ENCODE measurements around the gene SEPTIN1.

Gene SEPTIN1

DNA sequence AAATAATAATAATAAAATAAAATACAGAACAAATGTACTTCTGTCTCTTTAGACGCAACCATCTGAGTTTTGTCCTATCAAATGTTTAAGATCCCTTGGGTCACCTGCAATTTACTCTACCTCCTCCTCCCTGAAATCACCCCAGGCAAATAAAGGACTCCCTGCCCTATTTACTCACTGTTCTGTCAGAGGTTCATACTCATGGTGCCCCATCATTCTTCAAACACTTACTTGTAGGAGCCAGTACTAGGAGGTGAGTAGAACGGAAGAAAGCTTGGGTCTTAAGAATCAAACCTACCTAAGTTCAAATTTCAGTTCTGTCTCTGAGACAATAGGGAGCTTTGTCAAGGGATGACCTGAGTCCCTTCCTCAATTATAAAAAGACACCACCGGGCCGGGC lies 15.8 kb downstream of the SEPTIN1 start:
- no peak overlapping the region for H3K4me3 ChIP-seq (ENCODE audit: low read depth, low read length)
- DNase-seq (ENCODE audit: low read depth) = no peak

DNA sequence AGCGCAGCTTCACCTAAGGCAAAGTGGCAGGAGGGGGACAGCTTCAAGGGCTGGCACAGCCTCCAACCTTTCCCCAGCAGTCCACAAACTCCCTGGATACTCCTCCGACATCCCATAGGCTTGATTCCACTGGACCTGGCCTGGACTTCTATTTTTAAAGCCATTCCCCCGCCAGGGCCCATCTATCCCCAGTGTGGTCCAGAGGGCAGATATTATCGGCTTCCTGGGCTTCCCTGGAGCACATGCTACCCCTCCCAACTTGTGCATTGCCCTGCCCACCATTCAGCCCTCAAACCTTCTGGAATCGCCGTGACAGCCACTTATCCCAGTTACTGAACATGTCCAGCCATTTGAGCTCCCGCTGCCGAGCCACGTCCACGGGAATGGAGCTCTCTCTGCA lies 17.2 kb downstream of the SEPTIN1 start:
- DNase-seq (ENCODE audit: low read depth) = no peak
- H3K4me3 ChIP-seq (ENCODE audit: low read depth, low read length) = no peak overlapping the region

DNA sequence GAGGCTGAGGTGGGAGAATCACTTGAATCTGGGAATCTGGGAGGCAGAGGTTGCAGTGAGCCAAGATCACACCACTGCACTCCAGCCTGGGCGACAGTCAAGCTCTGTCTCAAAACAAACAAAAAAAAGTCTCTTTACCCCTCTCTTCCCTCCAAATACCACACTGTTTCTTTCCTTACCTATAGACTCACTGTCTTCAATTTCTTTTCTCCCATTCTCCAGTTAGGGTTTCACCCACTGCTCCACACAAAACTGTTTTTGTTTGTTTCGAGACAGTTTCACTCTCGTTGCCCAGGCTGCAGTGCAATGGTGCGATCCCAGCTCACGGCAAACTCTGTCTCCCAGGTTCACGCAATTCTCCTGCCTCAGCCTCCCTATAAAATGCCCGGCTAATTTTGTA lies 21.2 kb downstream of the SEPTIN1 start:
- H3K4me3 ChIP-seq (ENCODE audit: low read depth, low read length) = no peak overlapping the region
- no peak for DNase-seq (ENCODE audit: low read depth)

DNA sequence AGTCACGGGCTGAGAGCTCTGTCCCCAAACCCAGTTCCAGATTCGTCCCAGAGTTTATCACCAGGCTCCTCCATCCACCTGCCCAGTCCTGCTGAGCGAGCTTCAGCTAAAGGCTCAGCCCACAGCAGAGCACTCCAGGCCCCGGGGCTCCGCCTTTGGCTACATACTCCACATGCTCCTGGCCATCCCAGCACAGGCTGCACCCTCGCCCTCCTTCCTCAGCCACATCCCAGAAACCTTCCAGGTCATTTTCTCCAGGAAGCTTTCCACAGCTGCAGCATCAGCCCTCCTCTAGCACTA lies 22.5 kb downstream of the SEPTIN1 start:
- H3K4me3 ChIP-seq (ENCODE audit: low read depth, low read length) = no peak overlapping the region

DNA sequence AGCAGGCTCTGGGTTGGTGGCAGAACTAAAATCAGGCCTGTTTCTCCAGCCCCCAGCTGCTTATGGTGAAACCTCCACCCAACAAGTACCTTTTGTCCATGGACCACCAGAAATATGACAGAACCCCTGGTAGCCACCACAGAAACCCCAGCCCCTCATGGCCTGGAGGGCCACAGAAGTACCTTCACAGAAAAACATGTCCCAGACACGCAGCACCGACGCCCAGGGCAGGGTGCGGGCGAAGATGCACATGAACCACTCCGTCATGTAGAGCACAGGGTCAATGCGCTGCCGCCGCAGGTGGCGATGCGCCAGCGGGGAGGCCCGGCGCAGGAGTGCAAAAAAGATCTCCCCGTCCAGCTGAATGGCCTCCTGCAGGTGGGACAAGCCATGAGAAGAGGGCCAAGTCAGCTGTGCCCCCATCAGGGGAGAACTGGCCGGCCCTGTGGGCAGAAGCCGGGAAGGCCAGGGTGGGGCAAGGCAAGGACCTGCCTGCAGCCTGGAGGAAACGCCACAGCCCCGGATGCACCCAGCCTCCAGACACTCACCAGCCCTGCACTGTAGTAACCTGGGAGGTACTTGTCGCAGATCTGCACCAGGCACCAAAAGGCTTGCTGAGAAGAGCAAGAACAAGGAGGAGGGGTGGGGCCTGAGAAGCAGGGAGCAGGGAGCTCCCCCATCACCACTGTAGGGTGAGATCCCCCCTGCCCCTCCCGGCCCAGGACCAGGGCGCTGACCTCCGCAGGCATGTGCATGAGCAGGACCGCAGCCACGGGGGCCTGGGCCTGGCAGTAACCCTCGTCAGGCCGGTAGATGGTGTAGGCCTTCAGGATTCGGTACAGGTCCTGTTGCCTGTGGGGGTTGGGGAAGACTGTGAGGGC lies 23.1 kb downstream of the SEPTIN1 start:
- H3K4me3 ChIP-seq (ENCODE audit: low read depth, low read length) = no peak overlapping the region
- no peak for DNase-seq (ENCODE audit: low read depth)

More for the DNA sequence above, 22.5 kb downstream of the SEPTIN1 start:
- no peak for DNase-seq (ENCODE audit: low read depth)

DNA sequence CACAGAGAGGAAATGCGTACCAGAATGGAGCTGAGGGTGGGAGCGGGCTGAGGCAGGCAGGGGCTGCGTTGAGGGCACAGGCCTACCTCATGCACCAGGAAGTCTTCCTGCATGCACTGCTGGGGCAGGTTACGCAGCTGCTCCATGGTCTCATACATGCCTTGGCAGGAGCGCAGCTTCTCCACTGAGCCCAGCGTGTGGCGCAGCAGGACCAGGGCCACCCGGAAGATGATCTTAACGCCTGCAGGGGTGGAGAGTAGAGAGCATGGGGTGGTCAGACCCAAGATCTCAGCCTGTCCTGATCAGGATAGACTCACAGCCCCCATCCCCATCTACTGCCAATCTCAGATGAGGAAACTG lies 23.8 kb downstream of the SEPTIN1 start:
- no peak overlapping the region for H3K4me3 ChIP-seq (ENCODE audit: low read depth, low read length)
- DNase-seq (ENCODE audit: low read depth) = no peak

DNA sequence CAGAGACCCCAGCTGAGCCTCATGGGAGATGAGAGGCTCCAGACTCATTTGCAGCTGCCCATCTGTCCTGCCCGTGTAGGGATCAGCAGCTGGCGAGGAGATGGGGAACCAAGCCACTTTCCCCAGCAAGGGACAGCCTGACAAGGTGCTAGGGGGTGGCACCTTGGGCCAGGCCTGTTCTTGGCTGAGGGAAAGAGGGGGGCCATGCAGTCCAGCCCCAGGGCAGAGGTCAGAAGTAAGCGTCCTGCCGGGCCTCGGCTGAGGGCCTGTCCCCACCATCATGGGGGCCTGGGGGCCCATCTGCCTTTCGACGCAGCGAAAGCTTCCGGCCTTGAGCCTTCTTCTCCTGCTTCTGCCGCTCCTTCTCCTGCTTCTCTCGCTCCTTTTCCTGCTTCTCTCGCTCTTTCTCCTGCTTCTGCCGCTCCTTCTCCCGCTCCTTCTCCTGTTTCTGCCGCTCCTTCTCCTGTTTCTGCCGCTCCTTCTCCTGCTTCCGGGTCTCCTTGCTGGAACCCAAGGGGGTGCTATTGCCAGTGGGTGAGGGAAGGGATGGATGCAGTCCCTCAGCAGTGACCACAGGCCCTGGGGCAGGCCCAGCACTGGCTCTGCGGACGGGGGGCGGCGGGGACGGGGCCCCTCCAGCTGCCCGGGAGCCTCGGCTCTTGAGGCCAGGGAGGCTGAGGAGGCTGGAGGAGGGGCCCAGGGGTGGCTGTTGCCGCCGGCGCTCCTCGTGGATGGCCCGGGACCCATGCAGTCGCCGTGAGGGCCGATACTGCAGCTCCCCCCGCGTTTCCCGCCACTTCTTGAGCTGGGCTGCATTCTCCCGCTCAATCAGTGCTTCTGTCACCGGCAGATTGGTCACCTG lies 24.4 kb downstream of the SEPTIN1 start:
- H3K4me3 ChIP-seq (ENCODE audit: low read depth, low read length) = no peak overlapping the region
- DNase-seq (ENCODE audit: low read depth) = no peak

DNA sequence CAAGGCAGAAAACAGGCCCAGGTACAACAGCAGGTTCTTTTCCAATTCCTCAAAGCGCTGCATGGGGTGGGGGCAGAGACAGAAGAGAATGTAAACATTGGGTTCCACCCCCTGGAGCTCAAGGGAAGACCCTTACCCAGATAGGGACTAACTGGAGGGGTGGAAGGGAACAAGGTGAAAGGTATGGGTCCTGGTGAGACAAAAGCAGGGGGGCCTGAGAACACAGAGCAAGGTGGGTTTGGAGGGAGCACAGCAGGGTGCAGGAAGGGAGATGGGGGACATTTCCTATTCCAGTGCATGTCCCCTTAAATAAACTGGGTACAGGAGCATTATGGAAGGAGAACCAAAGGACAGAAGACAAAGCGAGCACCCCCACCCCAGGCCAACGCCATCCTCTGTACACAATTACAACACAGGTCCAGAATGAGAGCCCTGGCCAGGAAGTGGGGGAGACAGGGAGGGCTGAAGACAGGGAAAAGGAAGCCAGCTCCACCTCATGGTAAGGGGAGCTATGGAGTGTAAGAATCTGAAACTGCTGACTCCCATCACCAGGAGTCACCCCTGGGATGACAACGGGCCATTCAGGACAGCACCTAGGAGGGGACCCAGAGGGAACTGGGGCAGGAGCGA lies 25.2 kb downstream of the SEPTIN1 start:
- no peak for DNase-seq (ENCODE audit: low read depth)

DNA sequence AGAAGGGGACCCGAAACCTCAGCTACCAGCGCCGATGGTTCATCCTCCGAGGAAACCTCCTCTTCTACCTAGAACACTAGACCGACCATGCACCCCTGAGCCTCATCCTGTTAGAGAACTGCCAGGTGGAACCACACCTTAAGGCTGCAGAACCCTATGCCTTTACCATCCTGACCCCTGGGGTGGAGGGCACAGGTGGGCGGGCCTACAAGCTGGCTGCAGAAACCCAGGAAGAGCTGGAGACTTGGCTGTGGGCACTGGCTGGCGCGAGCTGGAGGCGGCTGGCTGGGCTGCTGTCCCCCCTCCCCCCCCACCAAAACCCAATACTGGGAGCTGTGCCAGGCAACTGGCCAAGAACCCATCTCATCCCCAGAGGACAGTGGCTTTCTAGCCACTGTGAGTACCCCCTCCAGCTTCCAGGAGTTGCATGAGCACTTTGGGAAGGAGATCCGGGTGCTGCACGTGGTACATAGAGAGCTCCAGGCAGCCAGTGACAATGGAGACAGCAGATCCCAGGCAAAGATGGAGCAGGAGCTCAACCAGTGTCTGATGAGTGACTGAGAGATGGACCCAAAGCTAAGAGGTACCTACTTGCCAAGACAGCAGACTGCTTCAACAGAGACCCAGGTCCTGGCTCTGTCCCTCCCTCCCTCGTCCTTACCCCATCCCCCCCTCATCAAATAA lies 25.8 kb downstream of the SEPTIN1 start:
- DNase-seq (ENCODE audit: low read depth) = no peak
- no peak overlapping the region for H3K4me3 ChIP-seq (ENCODE audit: low read depth, low read length)

More for the DNA sequence above, 25.2 kb downstream of the SEPTIN1 start:
- no peak overlapping the region for H3K4me3 ChIP-seq (ENCODE audit: low read depth, low read length)

DNA sequence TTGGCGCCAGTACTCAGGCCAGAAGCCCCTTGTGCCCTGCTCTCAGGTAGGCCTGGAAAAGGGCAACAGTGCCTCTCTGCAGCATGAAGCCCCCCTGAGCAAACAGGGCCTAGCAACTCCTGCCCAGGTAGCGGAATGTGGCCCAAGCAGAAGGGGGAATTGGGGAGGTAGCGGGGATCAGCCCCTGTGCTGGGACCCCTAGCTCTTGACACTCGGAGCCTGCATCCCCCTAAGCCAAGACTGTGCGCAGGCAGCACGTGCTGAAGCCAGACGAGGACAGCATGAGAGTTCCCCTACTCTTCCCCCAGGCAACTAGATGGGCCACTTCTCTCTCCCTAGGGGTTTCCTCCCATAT lies 26.4 kb downstream of the SEPTIN1 start:
- H3K4me3 ChIP-seq (ENCODE audit: low read depth, low read length) = peak overlapping the region; percentile 82
- DNase-seq (ENCODE audit: low read depth) = no peak

DNA sequence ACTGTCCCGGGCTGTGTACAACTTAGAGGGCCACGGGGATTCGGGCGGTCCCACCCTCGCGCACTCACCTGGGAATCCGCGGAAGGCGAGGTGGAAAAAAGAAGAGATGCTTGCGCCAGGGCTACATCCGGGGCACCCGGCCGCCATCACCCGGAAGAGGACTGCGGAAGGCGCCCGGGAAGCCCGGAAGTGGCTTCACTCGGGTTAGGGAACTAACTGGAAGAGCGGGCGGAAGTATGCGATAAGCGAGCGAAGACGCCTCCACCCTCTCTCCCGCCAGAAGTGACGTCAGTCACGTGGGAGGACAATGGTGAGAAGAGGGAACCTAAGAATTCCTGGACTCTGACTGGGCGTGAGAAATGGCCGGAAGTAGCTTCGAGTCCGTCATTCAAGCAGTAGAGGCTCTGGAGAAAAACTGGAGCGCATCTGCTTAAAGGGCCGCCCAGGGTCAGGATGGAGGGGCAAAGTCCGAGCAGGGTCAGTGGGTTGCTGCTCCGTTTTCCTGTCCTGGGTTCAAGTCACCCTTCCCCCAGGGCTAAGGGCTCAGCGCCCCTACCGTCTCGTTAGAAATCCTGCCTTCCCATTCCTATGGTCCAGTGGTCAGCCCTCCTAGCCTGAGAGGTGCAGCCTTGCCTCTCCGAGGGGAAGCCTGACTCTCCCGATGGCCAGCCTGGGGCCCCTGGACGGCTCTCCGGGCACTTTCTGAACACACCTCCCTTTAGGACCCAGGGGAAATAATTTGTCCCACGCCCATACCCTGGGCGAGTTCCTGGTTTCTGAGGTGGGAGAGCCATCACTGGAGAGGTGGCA lies 27.0 kb downstream of the SEPTIN1 start, which contains the start of gene CD2BP2:
CD2BP2 (minus strand) TSS at position 165 of the 810 bp plus-strand sequence. CDS start 627 bp downstream, outside the sequence.
- DNase-seq (ENCODE audit: low read depth) = peak; percentile 99
- H3K4me3 ChIP-seq (ENCODE audit: low read depth, low read length) = peak within 1 kb of the TSS; percentile 82

DNA sequence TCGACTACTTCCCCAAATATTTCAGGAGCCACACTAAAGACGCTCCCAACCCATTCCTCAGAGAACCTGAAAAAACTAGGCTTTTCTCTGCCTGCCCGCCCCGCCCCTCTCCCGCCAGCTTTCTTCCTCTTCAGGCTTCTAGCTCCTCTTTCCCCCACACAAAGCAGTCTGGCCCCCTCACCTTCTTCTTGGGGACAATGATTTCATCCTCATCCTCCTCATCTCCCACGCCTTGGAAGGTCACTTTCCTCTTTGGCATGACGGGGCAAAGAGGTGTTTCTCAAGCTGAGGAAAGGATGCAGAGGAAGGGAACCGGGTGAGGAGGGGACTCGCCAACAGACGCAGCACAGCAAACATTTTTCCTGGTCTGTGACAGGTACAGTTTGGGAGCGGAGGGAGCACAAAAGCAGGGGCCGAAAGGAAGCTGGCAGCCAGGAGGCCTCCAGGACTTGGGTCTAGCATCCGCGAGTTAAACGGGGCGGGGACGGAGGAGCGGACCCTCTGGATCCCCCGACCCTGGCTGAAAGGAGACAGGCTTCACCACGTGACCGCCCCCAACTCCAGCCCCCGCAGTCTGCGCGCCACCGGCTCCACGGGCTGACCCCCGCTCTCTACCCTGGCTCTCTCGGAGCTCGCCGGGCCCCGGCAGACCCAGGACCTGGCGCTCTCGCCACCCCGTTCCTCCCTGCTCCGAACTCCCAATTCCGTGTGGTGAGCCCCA lies 27.8 kb downstream of the SEPTIN1 start:
- no peak for DNase-seq (ENCODE audit: low read depth)
- H3K4me3 ChIP-seq (ENCODE audit: low read depth, low read length) = peak overlapping the region; percentile 82

DNA sequence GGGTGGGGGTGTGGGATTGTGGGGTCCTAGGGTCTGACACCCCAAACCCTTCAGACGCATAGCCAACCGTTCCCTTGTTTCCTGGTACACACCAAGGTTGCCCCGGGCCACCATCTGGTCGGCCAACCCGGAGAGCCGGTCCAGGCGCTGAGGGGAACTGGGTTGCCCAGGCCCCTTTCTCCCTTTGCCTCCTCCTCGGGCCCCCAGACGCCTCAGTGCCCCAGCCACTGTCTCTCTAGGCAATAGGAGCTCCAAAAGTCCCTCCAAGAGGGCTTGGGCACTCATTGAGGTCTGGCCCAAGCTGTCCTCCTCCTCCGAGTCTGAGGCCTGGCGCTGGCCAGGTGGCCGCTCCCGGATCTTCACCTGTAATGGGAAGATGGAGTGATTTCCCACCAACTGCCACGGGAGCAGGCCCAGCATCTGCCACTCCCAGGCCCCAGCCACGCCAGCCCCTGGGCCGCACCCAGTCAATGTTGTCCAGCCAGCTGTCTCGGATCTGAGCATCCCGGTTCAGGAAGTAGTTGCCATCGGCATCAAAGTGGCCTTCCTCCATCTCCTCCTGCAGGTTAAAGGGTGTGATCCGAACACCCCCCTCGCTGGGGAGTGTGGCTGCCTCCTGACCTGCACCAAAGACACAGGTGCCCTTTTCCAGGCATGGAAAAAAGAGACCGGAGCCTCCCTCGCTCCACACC lies 28.8 kb downstream of the SEPTIN1 start:
- H3K4me3 ChIP-seq (ENCODE audit: low read depth, low read length) = peak overlapping the region; percentile 82
- DNase-seq (ENCODE audit: low read depth) = no peak

DNA sequence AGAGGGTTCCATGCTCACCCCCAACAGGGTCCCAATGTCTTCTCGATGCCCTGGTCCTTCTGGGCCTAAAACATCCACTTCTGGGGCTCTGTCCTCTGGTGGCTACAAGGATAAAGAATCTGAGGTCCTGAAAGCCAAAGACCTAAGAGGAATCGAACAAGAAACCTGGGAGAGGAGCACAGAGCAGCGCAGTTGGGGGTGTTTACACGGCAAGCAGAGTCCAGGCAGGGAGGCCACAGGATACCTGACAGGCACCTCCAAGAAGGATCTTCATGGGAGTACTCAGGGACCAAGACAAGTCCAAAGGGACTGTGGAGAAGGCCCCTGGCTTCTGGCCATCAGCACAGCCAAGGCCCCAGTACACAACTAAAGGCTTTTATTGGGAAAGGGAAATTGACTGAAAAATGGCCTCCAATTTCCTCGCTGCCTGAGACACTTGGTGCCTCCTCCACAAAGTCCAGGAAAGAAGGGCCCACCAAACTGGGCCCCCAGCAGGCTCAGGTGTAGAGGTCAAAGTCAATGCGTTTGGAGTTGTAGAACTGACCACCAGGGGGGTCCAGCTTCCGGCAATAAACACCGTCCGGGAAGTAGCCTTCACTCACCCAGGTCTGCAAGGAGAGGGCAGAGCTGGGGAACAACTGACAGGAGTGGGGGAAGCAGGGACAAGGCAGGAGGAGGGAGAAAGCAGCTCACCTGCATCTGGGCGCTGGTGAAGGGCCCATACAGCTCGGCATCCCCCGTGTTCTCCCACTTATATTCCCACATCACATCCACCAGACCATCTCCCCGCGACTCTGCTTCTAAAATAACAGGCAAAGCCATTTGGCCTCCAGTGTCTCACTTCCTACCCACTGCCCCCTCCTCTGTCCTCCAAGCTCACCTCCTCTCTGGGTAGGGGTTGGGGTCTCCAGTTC lies 29.6 kb downstream of the SEPTIN1 start:
- no peak overlapping the region for H3K4me3 ChIP-seq (ENCODE audit: low read depth, low read length)
- no peak for DNase-seq (ENCODE audit: low read depth)

DNA sequence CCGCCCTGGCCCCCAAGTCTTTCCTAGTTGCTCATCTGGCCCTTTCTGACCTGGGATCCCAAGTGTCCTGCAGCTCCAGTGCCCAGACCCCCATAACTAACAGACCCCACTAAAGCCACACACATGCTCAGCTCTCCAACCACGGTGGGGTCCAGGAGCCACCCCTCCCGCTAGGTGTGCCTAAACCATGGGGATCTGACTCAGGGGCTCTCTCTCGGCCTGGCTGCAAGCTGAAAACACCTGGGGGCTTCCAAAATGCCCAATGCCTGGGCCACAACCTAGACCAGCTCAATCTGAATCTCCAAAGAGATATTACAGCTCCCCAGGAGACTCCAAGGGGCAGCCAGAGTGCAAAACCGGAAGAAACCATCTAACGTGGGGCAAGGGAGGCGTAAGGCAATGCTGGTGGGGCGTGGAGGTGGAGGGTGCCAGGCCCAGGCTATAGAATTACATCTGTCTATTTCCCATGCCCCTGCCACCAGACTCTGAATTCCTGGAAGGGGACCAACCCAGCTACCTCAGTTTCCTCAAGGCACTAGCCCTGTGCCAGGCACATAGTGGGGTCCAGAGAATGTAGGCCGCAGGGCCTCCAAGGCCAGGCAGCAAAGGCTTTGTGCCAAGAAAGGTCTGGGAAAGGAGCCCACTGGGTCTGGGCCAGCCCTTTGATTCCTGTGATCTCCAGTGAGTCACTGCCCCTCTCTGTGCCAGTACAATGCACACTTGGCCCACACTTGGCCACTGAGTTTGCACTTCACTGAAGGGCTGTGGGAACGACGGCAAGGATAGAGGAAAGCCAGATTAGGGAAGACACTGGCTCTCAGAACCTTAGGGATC lies 30.6 kb downstream of the SEPTIN1 start:
- peak; percentile 76 for DNase-seq (ENCODE audit: low read depth)
- H3K4me3 ChIP-seq (ENCODE audit: low read depth, low read length) = no peak overlapping the region

DNA sequence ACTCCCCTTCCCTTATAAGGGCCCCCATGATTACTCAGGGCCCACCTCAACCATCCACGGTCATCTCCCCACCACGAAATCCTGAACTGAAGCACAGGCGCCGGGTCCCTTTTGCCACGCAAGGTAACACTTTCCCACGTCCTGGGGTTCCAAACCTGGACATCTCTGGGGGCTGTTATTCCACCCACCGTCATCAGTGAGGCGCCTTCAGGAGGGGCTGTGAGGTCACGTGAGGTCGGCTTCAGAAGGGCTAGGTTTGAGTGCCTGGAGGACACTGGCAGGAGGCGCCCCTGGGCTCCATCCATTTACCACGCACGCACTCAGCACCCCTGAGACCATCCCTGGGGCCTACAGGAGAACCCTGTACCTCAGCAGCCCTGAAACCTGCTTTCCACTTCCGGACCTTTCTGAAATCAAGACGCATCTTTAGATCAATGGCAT lies 31.3 kb downstream of the SEPTIN1 start:
- no peak overlapping the region for H3K4me3 ChIP-seq (ENCODE audit: low read depth, low read length)
- no peak for DNase-seq (ENCODE audit: low read depth)

All from skeletal muscle cell (primary cell).